KOPT-K1 (cell line): ENCODE data around the gene MSLN.

ENCODE experiments used
- H3K27ac ChIP-seq: fragments of 200-600 bp; sonication (generic); 2 replicates; pipeline ENCODE4 v1.5.1; 2016; ENCODE audit warnings: antibody characterized with exemption, mild to moderate bottlenecking, low read depth, low read length; ENCODE audit not compliant: poor library complexity, severe bottlenecking
- H3K36me3 ChIP-seq: fragments of 200-600 bp; sonication (generic); 2 replicates; pipeline ENCODE4 v1.5.1; 2017; ENCODE audit warnings: antibody characterized with exemption, mild to moderate bottlenecking, low read length, moderate library complexity; ENCODE audit not compliant: insufficient read depth
- H3K9me3 ChIP-seq: fragments of 200-600 bp; sonication (generic); 2 replicates; pipeline ENCODE4 v1.5.1; 2017; ENCODE audit warnings: antibody characterized with exemption, low read length, mild to moderate bottlenecking; ENCODE audit not compliant: insufficient read depth, poor library complexity, severe bottlenecking

MSLN gene

GRCh38 chr16:759110-759910 is 1.2 kb upstream of the MSLN start:
- no peak overlapping the region for H3K27ac ChIP-seq

GRCh38 chr16:760065-760464 is 469 bp upstream of the MSLN start:
- Histone ChIP-seq H3K9me3 (no peaks in the 10 kb centered on the region), H3K27ac (no peak overlapping the region), H3K36me3 (no peaks in the 10 kb centered on the region)

More at GRCh38 chr16:759110-759910, 1.2 kb upstream of the MSLN start:
- H3K9me3 ChIP-seq: no peaks in the 10 kb centered on the region
- no peaks in the 10 kb centered on the region for H3K36me3 ChIP-seq

GRCh38 chr16:761625-762513 is 1.3 kb downstream of the MSLN start:
- no peak overlapping the region for H3K27ac ChIP-seq
- H3K36me3 ChIP-seq: no peaks in the 10 kb centered on the region
- no peaks in the 10 kb centered on the region for H3K9me3 ChIP-seq

GRCh38 chr16:762595-763268 is 2.2 kb downstream of the MSLN start:
- Histone ChIP-seq H3K27ac (no peak overlapping the region), H3K36me3 (no peaks in the 10 kb centered on the region), H3K9me3 (no peaks in the 10 kb centered on the region)

GRCh38 chr16:763369-764183 is 3.0 kb downstream of the MSLN start:
- H3K9me3 ChIP-seq: no peaks in the 10 kb centered on the region
- H3K36me3 ChIP-seq: no peaks in the 10 kb centered on the region
- H3K27ac ChIP-seq: no peak overlapping the region

GRCh38 chr16:764184-764750 is 3.7 kb downstream of the MSLN start:
- H3K27ac ChIP-seq: no peak overlapping the region
- no peaks in the 10 kb centered on the region for H3K9me3 ChIP-seq
- no peaks in the 10 kb centered on the region for H3K36me3 ChIP-seq

GRCh38 chr16:764848-765487 is 4.4 kb downstream of the MSLN start:
- H3K9me3 ChIP-seq: no peaks in the 10 kb centered on the region
- no peaks in the 10 kb centered on the region for H3K36me3 ChIP-seq
- H3K27ac ChIP-seq: no peak overlapping the region

GRCh38 chr16:765488-765865 is 4.9 kb downstream of the MSLN start:
- H3K9me3 ChIP-seq: no peaks in the 10 kb centered on the region
- H3K36me3 ChIP-seq: no peaks in the 10 kb centered on the region
- H3K27ac ChIP-seq: no peak overlapping the region

GRCh38 chr16:766008-766819 is 5.7 kb downstream of the MSLN start:
- Histone ChIP-seq H3K27ac (no peak overlapping the region), H3K36me3 (no peaks in the 10 kb centered on the region), H3K9me3 (no peaks in the 10 kb centered on the region)

- no peak overlapping the region for H3K27ac ChIP-seq
- H3K9me3 ChIP-seq: no peaks in the 10 kb centered on the region
- H3K36me3 ChIP-seq: no peaks in the 10 kb centered on the region
These were observed 6.5 kb downstream of the MSLN start for GRCh38 chr16:766820-767640.

- Histone ChIP-seq H3K36me3 (no peaks in the 10 kb centered on the region), H3K27ac (no peak overlapping the region), H3K9me3 (no peaks in the 10 kb centered on the region)
These were observed 7.3 kb downstream of the MSLN start for GRCh38 chr16:767743-768235.

GRCh38 chr16:768428-768827 is 7.9 kb downstream of the MSLN start:
- no peak overlapping the region for H3K27ac ChIP-seq
- H3K36me3 ChIP-seq: no peaks in the 10 kb centered on the region

More at GRCh38 chr16:768428-768827, 7.9 kb downstream of the MSLN start:
- H3K9me3 ChIP-seq: no peaks in the 10 kb centered on the region
